Gastroesophageal sphincter (tissue), 3 donors: ENCODE measurements around the gene LIMS1.

Experiments
- POLR2A ChIP-seq, 2 donors: fragments of 450-650 bp; IDR thresholded peaks; one replicate each; pipeline ENCODE4 v1.6.1; 2017; ENCODE audit warnings: antibody characterized with exemption in 2 of 2, mild to moderate bottlenecking in 2 of 2, moderate library complexity in 1 of 2
- TF ChIP-seq, protein P1 (sequence below), 4 experiments: fragments of 200-600 bp in 2 of 4; fragments of 450-650 bp in 2 of 4; sonication (generic) in 1 of 4; IDR thresholded peaks; one replicate each; pipeline ENCODE4 v1.5.1; 2017 to 2019; ENCODE audit warnings: antibody characterized with exemption in 4 of 4, mild to moderate bottlenecking in 2 of 4, moderate library complexity in 2 of 4

DNA sequence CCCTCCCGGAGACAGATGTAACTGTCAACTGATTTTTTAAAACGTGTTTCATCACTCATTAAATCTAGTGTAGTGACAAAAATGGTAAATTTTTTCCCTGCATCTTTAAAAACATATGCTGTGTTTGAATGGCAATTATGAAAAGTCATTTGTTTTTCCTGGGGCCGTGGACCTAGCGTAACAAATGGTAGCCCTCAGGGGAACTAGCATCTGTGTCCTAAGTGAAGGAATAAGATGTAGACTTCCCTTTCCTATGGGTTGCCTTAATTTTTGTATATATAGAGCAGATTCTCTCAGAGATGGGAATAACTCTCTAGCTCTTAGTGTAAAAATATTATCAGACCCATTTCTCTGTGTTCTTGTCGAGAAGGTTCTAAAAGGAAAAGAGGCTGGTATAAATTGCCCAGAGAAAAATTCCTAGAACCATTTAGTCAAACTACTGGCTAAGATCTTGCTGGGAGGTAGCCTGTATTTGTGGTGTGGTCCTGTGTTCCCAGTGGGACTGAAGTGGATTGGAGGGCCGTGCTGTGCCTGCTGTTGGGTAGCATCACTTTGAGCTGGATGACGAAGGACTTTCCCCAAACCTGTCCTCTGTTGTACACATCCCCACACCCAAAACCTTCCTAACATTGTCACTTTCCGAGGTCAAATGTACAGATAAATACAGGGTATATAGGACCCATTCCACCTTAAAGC is 85.8 kb downstream of the LIMS1 start:
- TF ChIP-seq, protein P1, sequence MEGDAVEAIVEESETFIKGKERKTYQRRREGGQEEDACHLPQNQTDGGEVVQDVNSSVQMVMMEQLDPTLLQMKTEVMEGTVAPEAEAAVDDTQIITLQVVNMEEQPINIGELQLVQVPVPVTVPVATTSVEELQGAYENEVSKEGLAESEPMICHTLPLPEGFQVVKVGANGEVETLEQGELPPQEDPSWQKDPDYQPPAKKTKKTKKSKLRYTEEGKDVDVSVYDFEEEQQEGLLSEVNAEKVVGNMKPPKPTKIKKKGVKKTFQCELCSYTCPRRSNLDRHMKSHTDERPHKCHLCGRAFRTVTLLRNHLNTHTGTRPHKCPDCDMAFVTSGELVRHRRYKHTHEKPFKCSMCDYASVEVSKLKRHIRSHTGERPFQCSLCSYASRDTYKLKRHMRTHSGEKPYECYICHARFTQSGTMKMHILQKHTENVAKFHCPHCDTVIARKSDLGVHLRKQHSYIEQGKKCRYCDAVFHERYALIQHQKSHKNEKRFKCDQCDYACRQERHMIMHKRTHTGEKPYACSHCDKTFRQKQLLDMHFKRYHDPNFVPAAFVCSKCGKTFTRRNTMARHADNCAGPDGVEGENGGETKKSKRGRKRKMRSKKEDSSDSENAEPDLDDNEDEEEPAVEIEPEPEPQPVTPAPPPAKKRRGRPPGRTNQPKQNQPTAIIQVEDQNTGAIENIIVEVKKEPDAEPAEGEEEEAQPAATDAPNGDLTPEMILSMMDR (IDR thresholded peaks at IDR 0.05) = no peak
- no peak for TF ChIP-seq POLR2A (IDR thresholded peaks at IDR 0.05)
